ENCODE data around the gene COG3.

GRCh38 chr13:45436332-45436731, 28.4 kb upstream of the COG3 start:
- no peak for TF ChIP-seq POLR2A (IDR thresholded peaks at IDR 0.05)
- TF ChIP-seq, protein P1, sequence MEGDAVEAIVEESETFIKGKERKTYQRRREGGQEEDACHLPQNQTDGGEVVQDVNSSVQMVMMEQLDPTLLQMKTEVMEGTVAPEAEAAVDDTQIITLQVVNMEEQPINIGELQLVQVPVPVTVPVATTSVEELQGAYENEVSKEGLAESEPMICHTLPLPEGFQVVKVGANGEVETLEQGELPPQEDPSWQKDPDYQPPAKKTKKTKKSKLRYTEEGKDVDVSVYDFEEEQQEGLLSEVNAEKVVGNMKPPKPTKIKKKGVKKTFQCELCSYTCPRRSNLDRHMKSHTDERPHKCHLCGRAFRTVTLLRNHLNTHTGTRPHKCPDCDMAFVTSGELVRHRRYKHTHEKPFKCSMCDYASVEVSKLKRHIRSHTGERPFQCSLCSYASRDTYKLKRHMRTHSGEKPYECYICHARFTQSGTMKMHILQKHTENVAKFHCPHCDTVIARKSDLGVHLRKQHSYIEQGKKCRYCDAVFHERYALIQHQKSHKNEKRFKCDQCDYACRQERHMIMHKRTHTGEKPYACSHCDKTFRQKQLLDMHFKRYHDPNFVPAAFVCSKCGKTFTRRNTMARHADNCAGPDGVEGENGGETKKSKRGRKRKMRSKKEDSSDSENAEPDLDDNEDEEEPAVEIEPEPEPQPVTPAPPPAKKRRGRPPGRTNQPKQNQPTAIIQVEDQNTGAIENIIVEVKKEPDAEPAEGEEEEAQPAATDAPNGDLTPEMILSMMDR (IDR thresholded peaks at IDR 0.05): no peak
- no peak for TF ChIP-seq POLR2AphosphoS5 (IDR thresholded peaks at IDR 0.05)
